Neural progenitor cell (in vitro differentiated cells): ENCODE results near the gene SDE2. TPM values are rescaled to one million over a fixed set of nuclear protein-coding genes. Genes with fewer than 3 reads are reported as not detected.
A peak's percentile ranks its signal among the peaks of the same experiment; 100 is the strongest.
"Not testable (repeated sequence)": the region's sequence is repeated elsewhere in the genome, so short reads cannot be mapped to it uniquely, and the experiment has no call there.

Source experiments
- DNase-seq: peaks from one replicate; pipeline ENCODE4 v3.0.0-alpha.2; 2016; ENCODE audit warnings: low spot score
- H2AFZ ChIP-seq: fragments of 200-600 bp; sonication (generic); replicated peaks from 2 replicates; pipeline ENCODE4 v1.6.1; 2016; ENCODE audit warnings: antibody characterized with exemption
- H3F3A ChIP-seq: fragments of 200-600 bp; sonication (generic); 2 replicates; pipeline ENCODE4 v1.6.1; 2016; ENCODE audit warnings: antibody characterized with exemption, low read depth
- H3K27ac ChIP-seq: fragments of 200-600 bp; sonication (generic); 2 replicates; pipeline ENCODE4 v1.5.1; 2016; ENCODE audit warnings: mild to moderate bottlenecking
- H3K27me3 ChIP-seq: fragments of 200-600 bp; sonication (generic); 2 replicates; pipeline ENCODE4 v1.6.1; 2016; ENCODE audit warnings: mild to moderate bottlenecking, moderate library complexity
- H3K36me3 ChIP-seq: fragments of 200-600 bp; sonication (generic); 2 replicates; pipeline ENCODE4 v1.5.1; 2016
- H3K4me1 ChIP-seq: fragments of 200-600 bp; sonication (generic); 2 replicates; pipeline ENCODE4 v1.6.1; 2016; ENCODE audit warnings: mixed run types
- H3K4me2 ChIP-seq: fragments of 200-600 bp; sonication (generic); 2 replicates; pipeline ENCODE4 v1.6.1; 2016
- H3K4me3 ChIP-seq: fragments of 200-600 bp; sonication (generic); 2 replicates; pipeline ENCODE4 v1.5.1; 2016
- H3K79me2 ChIP-seq: fragments of 200-600 bp; sonication (generic); 2 replicates; pipeline ENCODE4 v1.6.1; 2016; ENCODE audit warnings: low read depth
- H3K9ac ChIP-seq: fragments of 200-600 bp; sonication (generic); 2 replicates; pipeline ENCODE4 v1.6.1; 2016
- H3K9me3 ChIP-seq: fragments of 200-600 bp; sonication (generic); 2 replicates; pipeline ENCODE4 v1.5.1; 2016; ENCODE audit warnings: low read depth
- H4K20me1 ChIP-seq: fragments of 200-600 bp; sonication (generic); 2 replicates; pipeline ENCODE4 v1.6.1; 2016; ENCODE audit warnings: low read depth
- H3K27ac Mint-ChIP-seq: 3 replicates; pipeline ENCODE4 v1.8.0; 2021; ENCODE audit warnings: mixed read lengths
- H3K27me3 Mint-ChIP-seq: 2 replicates; pipeline ENCODE4 v1.8.0; 2022; ENCODE audit warnings: low read depth, mild to moderate bottlenecking, inconsistent platforms, moderate library complexity, mixed read lengths; ENCODE audit not compliant: insufficient read depth
- H3K36me3 Mint-ChIP-seq: 3 replicates; pipeline ENCODE4 v1.8.0; 2021; ENCODE audit warnings: mixed read lengths
- H3K4me1 Mint-ChIP-seq: 3 replicates; pipeline ENCODE4 v1.8.0; 2021; ENCODE audit warnings: mixed read lengths
- H3K4me3 Mint-ChIP-seq: 3 replicates; pipeline ENCODE4 v1.8.0; 2021; ENCODE audit warnings: mild to moderate bottlenecking, moderate library complexity, mixed read lengths
- H3K9me3 Mint-ChIP-seq: 3 replicates; pipeline ENCODE4 v1.8.0; 2020; ENCODE audit warnings: mixed read lengths
- EZH2 ChIP-seq: fragments of 200-600 bp; sonication (generic); IDR thresholded peaks from 2 replicates; pipeline ENCODE4 v1.6.1; 2017; ENCODE audit warnings: antibody characterized with exemption, mild to moderate bottlenecking, moderate library complexity
- EZH2phosphoT487 ChIP-seq: fragments of 200-600 bp; sonication (generic); IDR thresholded peaks from 2 replicates; pipeline ENCODE4 v1.6.1; 2017; ENCODE audit warnings: antibody characterized with exemption
- total RNA-seq: library from RNA; depleted of rRNA; stranded (reverse); fragments of >200 nt; gene quantifications from 2 replicates; pipeline ENCODE4 v1.2.3, GENCODE V29; 2015; ENCODE audit warnings: low replicate concordance
- TF ChIP-seq, protein P1 (sequence below): fragments of 200-600 bp; sonication (generic); IDR thresholded peaks from 2 replicates; pipeline ENCODE4 v1.5.1; 2017; ENCODE audit warnings: antibody characterized with exemption, mild to moderate bottlenecking

Gene SDE2
- total RNA-seq, 1 donor from 2014 or later, result 29.2 TPM

DNA sequence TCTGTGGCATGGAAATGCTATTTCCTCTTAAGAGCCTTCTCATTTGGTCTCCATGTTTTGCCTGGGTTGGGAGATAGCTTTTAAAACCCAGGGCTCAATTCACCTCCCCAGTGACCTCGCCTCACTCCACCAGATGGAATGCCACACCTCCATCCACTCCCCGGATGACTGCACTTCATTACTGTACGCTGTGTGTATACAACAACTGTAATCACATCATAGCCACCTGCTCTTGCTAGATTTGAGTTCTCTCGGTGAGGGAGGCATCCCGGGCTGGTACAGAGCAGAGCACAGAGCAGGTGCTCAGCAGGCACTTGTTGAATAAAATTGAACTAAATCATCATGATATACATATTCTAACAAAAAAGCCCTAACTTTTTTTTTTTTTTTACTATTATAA is 26.0 kb downstream of the SDE2 start:
- Mint-ChIP-seq H3K36me3 (peaks cover 1% of the 10 kb centered on the region), H3K27me3 (peaks cover 8% of the 10 kb centered on the region), H3K4me3 (no peak overlapping the region), H3K4me1 (peaks cover 10% of the 10 kb centered on the region), H3K9me3 (peaks cover 4% of the 10 kb centered on the region), H3K27ac (no peak overlapping the region)
- Histone ChIP-seq H3K4me3 (no peak overlapping the region), H3K79me2 (no peaks in the 10 kb centered on the region), H3K27ac (no peak overlapping the region), H4K20me1 (no peaks in the 10 kb centered on the region), H3K9me3 (no peaks in the 10 kb centered on the region), H3K9ac (no peak overlapping the region), H3K36me3 (no peaks in the 10 kb centered on the region), H3K4me2 (no peak overlapping the region), H2AFZ (no peak overlapping the region), H3F3A (no peaks in the 10 kb centered on the region), H3K27me3 (no peaks in the 10 kb centered on the region), H3K4me1 (no peaks in the 10 kb centered on the region)
- DNase-seq, result no peak
- TF ChIP-seq EZH2 (no peak), EZH2phosphoT487 (no peak)
- TF ChIP-seq, protein P1, sequence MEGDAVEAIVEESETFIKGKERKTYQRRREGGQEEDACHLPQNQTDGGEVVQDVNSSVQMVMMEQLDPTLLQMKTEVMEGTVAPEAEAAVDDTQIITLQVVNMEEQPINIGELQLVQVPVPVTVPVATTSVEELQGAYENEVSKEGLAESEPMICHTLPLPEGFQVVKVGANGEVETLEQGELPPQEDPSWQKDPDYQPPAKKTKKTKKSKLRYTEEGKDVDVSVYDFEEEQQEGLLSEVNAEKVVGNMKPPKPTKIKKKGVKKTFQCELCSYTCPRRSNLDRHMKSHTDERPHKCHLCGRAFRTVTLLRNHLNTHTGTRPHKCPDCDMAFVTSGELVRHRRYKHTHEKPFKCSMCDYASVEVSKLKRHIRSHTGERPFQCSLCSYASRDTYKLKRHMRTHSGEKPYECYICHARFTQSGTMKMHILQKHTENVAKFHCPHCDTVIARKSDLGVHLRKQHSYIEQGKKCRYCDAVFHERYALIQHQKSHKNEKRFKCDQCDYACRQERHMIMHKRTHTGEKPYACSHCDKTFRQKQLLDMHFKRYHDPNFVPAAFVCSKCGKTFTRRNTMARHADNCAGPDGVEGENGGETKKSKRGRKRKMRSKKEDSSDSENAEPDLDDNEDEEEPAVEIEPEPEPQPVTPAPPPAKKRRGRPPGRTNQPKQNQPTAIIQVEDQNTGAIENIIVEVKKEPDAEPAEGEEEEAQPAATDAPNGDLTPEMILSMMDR, result no peak

DNA sequence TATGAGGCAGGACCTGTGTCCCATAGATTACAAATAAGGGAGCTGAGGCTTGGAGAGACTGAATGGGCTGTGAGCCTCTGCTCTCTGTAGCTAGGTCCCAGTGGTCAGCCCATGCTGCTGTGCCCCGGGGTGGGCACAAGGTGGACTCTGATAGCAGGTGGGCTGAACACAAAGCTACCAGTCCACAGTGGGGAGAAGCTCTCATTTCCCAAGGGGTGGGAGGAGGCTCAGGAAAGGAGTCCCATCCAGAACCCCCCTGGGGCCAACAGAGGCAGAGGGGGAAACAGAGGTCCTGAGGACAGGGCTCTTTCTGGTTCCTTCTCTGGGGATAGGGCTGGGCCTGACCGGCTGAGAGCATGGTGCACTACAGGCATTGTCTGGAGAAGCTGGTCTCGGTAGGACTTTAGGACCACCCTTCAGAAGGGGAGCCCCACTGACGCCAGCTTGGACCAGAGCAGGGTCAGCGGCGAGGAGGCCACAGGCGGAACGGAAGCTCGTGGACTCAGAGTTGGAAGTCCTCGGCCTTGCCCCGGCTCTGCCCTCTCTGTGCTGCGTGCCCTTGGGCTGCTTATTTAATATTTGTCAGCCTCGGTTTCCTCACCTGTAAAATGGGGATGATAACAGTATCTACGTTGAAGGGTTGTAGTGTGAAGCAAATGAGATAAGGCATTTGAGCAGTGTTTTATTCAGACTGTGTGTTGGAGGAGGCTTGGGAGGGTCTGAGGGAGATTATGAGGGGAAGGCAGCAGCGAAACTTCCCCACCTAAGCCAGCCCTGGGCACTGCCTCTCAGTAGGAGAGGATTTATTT is 26.6 kb downstream of the SDE2 start:
- H3K4me3 ChIP-seq, result no peak overlapping the region
- peaks cover 4% of the 10 kb centered on the region for H3K9me3 Mint-ChIP-seq
- no peaks in the 10 kb centered on the region for H3K79me2 ChIP-seq
- DNase-seq, result no peak
- H3K27ac ChIP-seq, result no peak overlapping the region
- TF ChIP-seq EZH2 (no peak), EZH2phosphoT487 (no peak)
- TF ChIP-seq, protein P1, result no peak
- peaks cover 1% of the 10 kb centered on the region for H3K36me3 Mint-ChIP-seq
- no peaks in the 10 kb centered on the region for H4K20me1 ChIP-seq
- no peaks in the 10 kb centered on the region for H3K9me3 ChIP-seq
- H2AFZ ChIP-seq, result no peak overlapping the region
- no peak overlapping the region for H3K4me2 ChIP-seq
- H3K27ac Mint-ChIP-seq, result peak overlapping the region; percentile 50
- H3K4me1 Mint-ChIP-seq, result peaks cover 10% of the 10 kb centered on the region
- H3K4me3 Mint-ChIP-seq, result no peak overlapping the region
- no peak overlapping the region for H3K9ac ChIP-seq
- H3K27me3 ChIP-seq, result no peaks in the 10 kb centered on the region
- H3F3A ChIP-seq, result no peaks in the 10 kb centered on the region
- H3K27me3 Mint-ChIP-seq, result peaks cover 7% of the 10 kb centered on the region
- H3K4me1 ChIP-seq, result no peaks in the 10 kb centered on the region
- H3K36me3 ChIP-seq, result no peaks in the 10 kb centered on the region

DNA sequence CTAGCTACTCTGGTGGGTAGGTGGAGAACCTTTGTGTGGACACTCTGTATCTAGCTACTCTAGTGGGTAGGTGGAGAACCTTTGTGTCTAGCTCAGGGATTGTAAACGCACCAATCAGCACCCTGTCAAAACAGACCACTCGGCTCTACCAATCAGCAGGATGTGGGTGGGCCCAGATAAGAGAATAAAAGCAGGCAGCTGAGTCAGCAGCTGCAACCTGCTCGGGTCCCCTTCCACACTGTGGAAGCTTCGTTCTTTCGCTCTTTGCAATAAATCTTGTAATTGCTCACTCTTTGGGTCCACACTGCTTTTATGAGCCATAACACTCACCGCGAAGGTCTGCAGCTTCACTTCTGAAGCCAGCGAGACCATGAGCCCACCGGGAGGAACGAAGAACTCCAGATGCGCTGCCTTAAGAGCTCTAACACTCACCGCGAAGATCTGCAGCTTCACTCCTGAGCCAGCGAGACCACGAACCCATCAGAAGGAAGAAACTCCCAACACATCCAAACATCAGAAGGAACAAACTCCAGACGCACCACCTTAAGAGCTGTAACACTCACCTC is 28.5 kb downstream of the SDE2 start:
- not testable (repeated sequence) for H4K20me1 ChIP-seq, H3K9me3 Mint-ChIP-seq, H3K9me3 ChIP-seq, H3K9ac ChIP-seq, H3K36me3 ChIP-seq, DNase-seq, H3K4me1 Mint-ChIP-seq, H3K4me3 ChIP-seq, H3K4me1 ChIP-seq, H2AFZ ChIP-seq, H3K27me3 ChIP-seq, H3K4me2 ChIP-seq, H3K36me3 Mint-ChIP-seq, H3K27me3 Mint-ChIP-seq, H3F3A ChIP-seq, H3K79me2 ChIP-seq, H3K27ac ChIP-seq
- Mint-ChIP-seq H3K4me3 (peak overlapping the region; percentile 64), H3K27ac (peak overlapping the region; percentile 44)

DNA sequence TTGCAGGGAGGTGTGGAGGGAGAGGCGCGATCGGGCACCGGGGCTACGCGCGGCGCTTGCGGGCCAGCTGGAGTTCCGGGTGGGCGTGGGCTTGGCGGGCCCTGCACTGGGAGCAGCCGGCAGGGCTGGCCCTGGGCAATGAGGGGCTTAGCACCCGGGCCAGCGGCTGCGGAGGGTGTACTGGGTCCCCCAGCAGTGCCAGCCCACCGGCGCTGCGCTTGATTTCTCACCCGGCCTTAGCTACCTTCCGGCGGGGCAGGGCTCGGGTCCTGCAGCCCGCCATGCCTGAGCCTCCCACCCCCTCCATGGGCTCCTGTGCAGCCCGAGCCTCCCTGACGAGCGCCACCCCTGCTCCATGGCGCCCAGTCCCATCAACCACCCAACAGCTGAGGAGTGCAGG is 29.4 kb downstream of the SDE2 start:
- not testable (repeated sequence) for H3K9ac ChIP-seq, H3K9me3 ChIP-seq, H3K36me3 ChIP-seq, H3K4me3 ChIP-seq, H3K36me3 Mint-ChIP-seq, H3K79me2 ChIP-seq, H3K4me1 ChIP-seq, H2AFZ ChIP-seq, H3K27ac ChIP-seq, H3F3A ChIP-seq, H3K4me2 ChIP-seq, H3K27me3 ChIP-seq, H3K27me3 Mint-ChIP-seq, H3K4me3 Mint-ChIP-seq, H3K9me3 Mint-ChIP-seq, H3K4me1 Mint-ChIP-seq, H3K27ac Mint-ChIP-seq, H4K20me1 ChIP-seq, DNase-seq
